SK-N-SH treated with all-trans-retinoic acid at 6 μM for 48 hours (cell line): Measurements from ENCODE around the gene CCL15.

Source experiments
- ATAC-seq: fragments of 200-7000 bp; cut with Tn5 transposase; 3 replicates; pipeline ENCODE4 v1.9.1; 2020; ENCODE audit warnings: mild to moderate bottlenecking, moderate library complexity
- ARNTL ChIP-seq: fragments of 450-650 bp; formaldehyde crosslinking; IDR thresholded peaks from 2 replicates; pipeline ENCODE4 v1.5.0; 2020; ENCODE audit warnings: low read depth, mild to moderate bottlenecking, moderate library complexity, borderline replicate concordance
- BACH2 ChIP-seq: fragments of 250-450 bp; sonication (Bioruptor Pico); IDR thresholded peaks from 2 replicates; pipeline ENCODE4 v1.9.0; 2021; ENCODE audit warnings: mild to moderate bottlenecking, borderline replicate concordance
- CREB5 ChIP-seq: fragments of 250-450 bp; sonication (Bioruptor Pico); IDR thresholded peaks from 2 replicates; pipeline ENCODE4 v1.5.1; 2020; ENCODE audit warnings: low read depth, mild to moderate bottlenecking, moderate library complexity
- CSDC2 ChIP-seq: fragments of 250-450 bp; sonication (Bioruptor Pico); IDR thresholded peaks from 2 replicates; pipeline ENCODE4 v1.5.0; 2020; ENCODE audit warnings: mild to moderate bottlenecking, moderate library complexity
- ESRRG ChIP-seq: fragments of 250-450 bp; sonication (Bioruptor Pico); IDR thresholded peaks from 2 replicates; pipeline ENCODE4 v1.6.1; 2021; ENCODE audit warnings: mild to moderate bottlenecking
- GLIS3 ChIP-seq: fragments of 250-450 bp; sonication (Bioruptor Pico); IDR thresholded peaks from 2 replicates; pipeline ENCODE4 v1.5.0; 2020; ENCODE audit warnings: mild to moderate bottlenecking, moderate library complexity
- ISL1 ChIP-seq: fragments of 250-450 bp; sonication (Bioruptor Pico); IDR thresholded peaks from 2 replicates; pipeline ENCODE4 v2.1.2; 2022; ENCODE audit warnings: mild to moderate bottlenecking, moderate library complexity
- OSR1 ChIP-seq: fragments of 250-450 bp; sonication (Bioruptor Pico); IDR thresholded peaks from 2 replicates; pipeline ENCODE4 v1.8.0; 2022; ENCODE audit warnings: moderate library complexity, mild to moderate bottlenecking, inconsistent platforms
- PATZ1 ChIP-seq: fragments of 250-450 bp; sonication (Bioruptor Pico); IDR thresholded peaks from 2 replicates; pipeline ENCODE4 v1.8.0; 2020; ENCODE audit warnings: mild to moderate bottlenecking, moderate library complexity, borderline replicate concordance
- POU6F1 ChIP-seq: fragments of 250-450 bp; sonication (Bioruptor Pico); IDR thresholded peaks from 2 replicates; pipeline ENCODE4 v1.8.0; 2021; ENCODE audit warnings: low read depth, mild to moderate bottlenecking, moderate library complexity, borderline replicate concordance
- PPARA ChIP-seq: fragments of 250-450 bp; sonication (Bioruptor Pico); IDR thresholded peaks from 2 replicates; pipeline ENCODE4 v1.5.0; 2020; ENCODE audit warnings: mild to moderate bottlenecking, borderline replicate concordance
- SNAI2 ChIP-seq: fragments of 250-450 bp; sonication (Bioruptor Pico); IDR thresholded peaks from 2 replicates; pipeline ENCODE4 v1.5.0; 2020; ENCODE audit warnings: mild to moderate bottlenecking, moderate library complexity
- TCF4 ChIP-seq: fragments of 250-450 bp; sonication (Bioruptor Pico); IDR thresholded peaks from 2 replicates; pipeline ENCODE4 v1.8.0; 2021; ENCODE audit warnings: mild to moderate bottlenecking, moderate library complexity, borderline replicate concordance
- TOX ChIP-seq: fragments of 250-450 bp; sonication (Bioruptor Pico); IDR thresholded peaks from 2 replicates; pipeline ENCODE4 v1.8.0; 2021; ENCODE audit warnings: mild to moderate bottlenecking, moderate library complexity, borderline replicate concordance
- TSHZ2 ChIP-seq: fragments of 250-450 bp; sonication (Bioruptor Pico); IDR thresholded peaks from 2 replicates; pipeline ENCODE4 v1.5.0; 2020; ENCODE audit warnings: mild to moderate bottlenecking, moderate library complexity
- ZC3H10 ChIP-seq: fragments of 250-450 bp; sonication (Bioruptor Pico); IDR thresholded peaks from 2 replicates; pipeline ENCODE4 v1.5.1; 2021; ENCODE audit warnings: mild to moderate bottlenecking, moderate library complexity
- ZFP30 ChIP-seq: fragments of 450-650 bp; formaldehyde crosslinking; IDR thresholded peaks from 2 replicates; pipeline ENCODE4 v1.5.0; 2022; ENCODE audit warnings: mild to moderate bottlenecking, moderate library complexity
- ZNF565 ChIP-seq: fragments of 450-650 bp; formaldehyde crosslinking; conservative IDR thresholded peaks from 2 replicates; pipeline ENCODE4 v1.5.0; 2020; ENCODE audit warnings: low read depth, mild to moderate bottlenecking, moderate library complexity
- ZNF70 ChIP-seq: fragments of 450-650 bp; formaldehyde crosslinking; IDR thresholded peaks from 2 replicates; pipeline ENCODE4 v1.5.0; 2020; ENCODE audit warnings: mild to moderate bottlenecking, moderate library complexity
- ZNF8 ChIP-seq: fragments of 450-650 bp; formaldehyde crosslinking; IDR thresholded peaks from 2 replicates; pipeline ENCODE4 v1.5.0; 2020; ENCODE audit warnings: mild to moderate bottlenecking, moderate library complexity

The CCL15 gene

GRCh38 chr17:35986643-35987042 lies 14.7 kb downstream of the CCL15 start, which contains the start of gene CCL14 (continued):
- no peak for TF ChIP-seq ZNF565 (CRISPR knock-in tag)
- no peak for TF ChIP-seq CREB5 (CRISPR knock-in tag)
- no peak for TF ChIP-seq POU6F1 (CRISPR knock-in tag)
- no peak for TF ChIP-seq ZFP30
- TF ChIP-seq GLIS3, result no peak
- TF ChIP-seq OSR1 (CRISPR knock-in tag), result no peak
- no peak for TF ChIP-seq PATZ1 (CRISPR knock-in tag)
- no peak for TF ChIP-seq TCF4 (CRISPR knock-in tag)
- TF ChIP-seq BACH2 (CRISPR knock-in tag), result no peak

GRCh38 chr17:35984140-35984539 lies 17.2 kb downstream of the CCL15 start:
- no peak for ATAC-seq
- TF ChIP-seq PATZ1 (CRISPR knock-in tag), result no peak
- no peak for TF ChIP-seq TSHZ2 (CRISPR knock-in tag)
- no peak for TF ChIP-seq ZNF8 (CRISPR knock-in tag)
- TF ChIP-seq ESRRG (CRISPR knock-in tag), result no peak
- no peak for TF ChIP-seq CREB5 (CRISPR knock-in tag)
- no peak for TF ChIP-seq ARNTL (CRISPR knock-in tag)
- no peak for TF ChIP-seq SNAI2 (CRISPR knock-in tag)
- TF ChIP-seq ZFP30, result no peak
- no peak for TF ChIP-seq BACH2 (CRISPR knock-in tag)
- TF ChIP-seq ZNF565 (CRISPR knock-in tag), result no peak
- TF ChIP-seq ZNF70 (CRISPR knock-in tag), result no peak
- TF ChIP-seq CSDC2 (CRISPR knock-in tag), result no peak
- no peak for TF ChIP-seq ISL1 (CRISPR knock-in tag)
- TF ChIP-seq ZC3H10 (CRISPR knock-in tag), result no peak
- TF ChIP-seq GLIS3, result no peak
- no peak for TF ChIP-seq POU6F1 (CRISPR knock-in tag)
- TF ChIP-seq TOX (CRISPR knock-in tag), result no peak
- no peak for TF ChIP-seq TCF4 (CRISPR knock-in tag)
- no peak for TF ChIP-seq PPARA (CRISPR knock-in tag)
- TF ChIP-seq, all 23 proteins: peak for 0
